AML-193 (cell line): ENCODE measurements around the gene ZNF600.
"Not testable (repeated sequence)": the region's sequence is repeated elsewhere in the genome, so short reads cannot be mapped to it uniquely, and the experiment has no call there.

ENCODE experiments used
- DNase-seq, 2 experiments: peaks; one replicate each; lab custom pipeline; 2025; lab: John Stamatoyannopoulos, UW

Gene ZNF600

DNA sequence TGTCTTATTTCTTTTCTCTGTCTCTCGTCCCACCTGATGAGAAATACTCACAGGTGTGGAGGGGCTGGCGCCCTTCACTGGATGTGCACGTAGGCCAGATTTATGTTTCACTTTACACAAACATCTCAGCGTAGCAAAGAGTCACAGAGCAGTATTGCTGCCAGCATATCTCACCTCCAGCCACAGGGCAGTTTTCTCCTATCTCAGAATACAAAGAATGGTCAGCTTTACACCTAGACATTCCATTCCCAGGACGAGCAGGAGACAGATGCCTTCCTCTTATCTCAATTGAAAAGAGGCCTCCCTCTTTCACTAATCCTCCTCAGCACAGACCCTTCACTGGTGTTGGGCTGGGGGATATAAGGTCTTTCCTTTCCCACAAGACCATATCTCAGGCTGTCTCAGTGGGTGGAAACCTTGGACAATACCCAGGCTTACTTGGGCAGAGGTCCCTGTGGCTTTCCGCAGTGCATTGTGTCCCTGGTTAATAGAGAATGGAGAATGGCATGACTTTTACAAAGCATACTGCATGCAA is 44.6 kb downstream of the ZNF600 start:
- DNase-seq: no peak

DNA sequence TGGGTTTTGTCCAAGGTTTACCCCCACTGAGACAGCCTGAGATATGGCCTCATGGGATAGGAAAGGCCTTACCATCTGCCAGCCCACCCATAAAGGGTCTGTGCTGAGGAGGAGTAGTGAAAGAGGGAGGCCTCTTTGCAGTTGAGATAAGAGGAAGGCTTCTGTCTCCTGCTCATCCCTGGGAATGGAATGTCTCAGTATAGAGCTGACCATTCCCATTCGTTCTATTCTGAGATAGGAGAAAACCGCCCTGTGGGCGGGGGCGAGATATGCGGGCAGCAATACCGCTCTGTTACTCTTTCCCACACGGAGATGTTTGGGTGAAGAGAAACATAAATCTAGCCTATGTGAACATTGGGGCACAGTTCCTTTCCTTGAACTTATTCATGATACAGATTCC is 45.2 kb downstream of the ZNF600 start:
- DNase-seq: not testable (repeated sequence)

DNA sequence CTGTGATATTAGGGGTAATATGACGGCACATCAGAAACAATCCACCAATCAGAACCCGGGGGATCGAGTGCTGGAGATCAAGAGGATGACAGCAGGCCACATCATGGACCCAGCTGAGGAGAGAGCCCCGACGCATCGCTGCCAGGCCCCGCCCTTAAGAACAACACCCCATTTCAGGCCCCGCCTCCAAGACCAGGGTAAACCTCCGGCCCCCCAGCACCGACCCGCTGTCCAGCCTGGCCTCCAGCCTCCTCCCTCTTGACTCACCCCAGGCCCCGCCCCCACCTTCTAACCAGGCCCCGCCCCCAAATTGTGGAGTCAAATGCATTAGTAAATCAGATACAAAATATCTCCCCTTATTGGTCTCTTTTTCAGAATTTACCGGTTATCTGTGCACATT is 47.0 kb downstream of the ZNF600 start:
- no peak for DNase-seq

DNA sequence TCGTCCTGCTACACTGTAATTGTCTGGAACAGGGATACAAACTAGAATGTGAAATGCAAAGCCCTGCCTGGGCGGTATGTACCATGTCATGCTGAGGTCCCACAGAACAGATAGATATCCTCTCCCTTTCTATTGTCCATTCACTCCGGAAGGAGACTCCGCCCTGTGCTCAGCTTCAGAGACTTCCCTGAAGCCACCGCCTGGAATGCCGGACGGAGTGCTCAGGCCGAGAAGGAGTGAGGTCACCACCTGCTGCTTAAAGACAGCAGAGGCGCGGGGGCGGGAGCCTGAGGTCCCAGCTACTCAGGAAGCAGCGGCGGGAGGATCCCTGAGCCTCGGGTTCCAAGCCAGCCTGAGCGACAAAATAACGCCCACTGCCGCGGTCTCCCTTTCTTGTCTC is 50.9 kb downstream of the ZNF600 start:
- no peak for DNase-seq

DNA sequence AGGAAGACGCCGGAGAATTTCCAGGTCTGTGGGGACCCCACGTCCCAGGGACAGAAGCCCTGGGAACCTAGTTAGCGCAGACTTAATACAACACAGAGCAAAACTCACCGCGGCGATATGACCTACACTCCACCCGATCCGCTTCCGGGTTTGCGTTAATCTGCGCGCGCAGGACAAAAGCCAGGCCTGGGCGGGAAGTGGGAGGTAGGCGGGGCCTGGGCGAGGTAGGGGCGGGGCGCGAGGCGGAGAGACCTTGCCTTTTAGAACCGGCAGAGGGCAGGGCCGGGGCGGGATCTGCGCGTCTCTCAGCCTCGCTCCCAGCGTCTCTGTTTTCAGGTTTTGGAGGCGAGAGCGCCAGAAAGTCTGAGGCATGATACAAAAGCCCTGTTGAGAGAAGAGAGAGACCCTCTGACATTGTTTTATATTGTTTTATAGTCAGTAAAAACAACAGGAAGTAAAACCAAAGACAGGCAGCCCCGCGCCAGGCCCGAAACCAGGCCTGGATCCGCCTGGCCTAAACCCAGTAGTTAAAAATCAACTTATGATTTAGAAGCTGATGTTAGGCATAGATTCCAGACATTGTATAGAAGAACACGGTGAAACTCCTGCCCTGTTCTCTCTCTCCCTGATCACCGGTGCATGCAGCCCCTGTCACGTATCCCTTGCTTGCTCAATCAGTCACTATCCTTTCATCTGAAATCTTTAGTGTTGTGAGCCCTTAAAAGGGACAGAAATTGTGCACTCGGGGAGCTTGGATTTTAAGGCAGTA is 51.5 kb downstream of the ZNF600 start, which contains the start of gene ZNF611:
Gene ZNF611, minus strand, starts transcription at position 152 of the 769 bp plus-strand sequence. CDS start 19,150 bp downstream, outside the sequence.
- DNase-seq: peak; percentile 82 to 86

DNA sequence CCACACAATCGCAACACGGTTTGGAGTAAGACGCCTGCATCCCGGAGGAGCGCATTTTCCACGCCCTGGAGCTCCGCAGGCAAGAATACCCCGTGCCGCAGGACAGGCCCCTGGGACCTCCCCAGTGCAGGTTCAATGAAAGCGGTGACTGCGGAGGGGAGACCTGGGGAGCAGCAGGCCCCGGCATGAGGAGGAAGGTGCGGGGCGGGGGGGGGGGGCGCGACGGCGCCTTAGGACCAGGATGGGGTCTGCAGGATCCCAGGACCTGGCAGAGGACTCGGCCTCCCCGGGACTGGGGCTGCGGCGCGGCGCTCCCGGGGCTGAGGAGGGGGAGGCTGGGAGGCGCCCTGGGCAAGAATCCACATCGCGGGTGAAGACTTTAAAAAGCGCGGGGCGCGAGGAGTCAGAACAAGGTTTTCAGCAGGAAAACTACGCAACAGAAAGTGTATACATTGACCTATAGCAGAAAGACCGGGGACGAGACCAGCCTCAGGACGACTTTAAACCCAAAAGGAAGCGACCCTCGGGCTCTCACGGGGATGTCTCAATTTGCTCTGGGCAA is 52.2 kb downstream of the ZNF600 start:
- peak in 1 of 2 experiments; percentile 39 for DNase-seq

DNA sequence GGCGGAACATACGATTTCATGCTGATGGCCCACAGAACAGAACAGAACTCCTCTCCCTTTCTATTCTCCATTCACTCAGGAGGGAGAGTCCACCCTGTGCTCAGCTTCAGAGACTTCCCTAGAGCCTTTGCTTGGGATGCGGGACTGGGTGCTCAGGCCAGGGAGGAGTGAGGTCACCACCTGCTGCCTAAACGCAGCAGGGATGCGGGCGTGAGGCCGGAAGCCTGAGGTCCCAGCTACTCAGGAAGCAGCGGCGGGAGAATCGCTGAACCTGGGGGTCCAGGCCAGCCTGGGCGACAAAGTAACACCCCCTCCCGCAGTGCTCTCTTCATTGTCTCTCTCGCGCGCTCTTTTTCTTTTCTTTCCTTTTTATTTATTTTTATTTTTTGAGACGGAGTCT is 60.5 kb downstream of the ZNF600 start:
- not testable (repeated sequence) for DNase-seq

DNA sequence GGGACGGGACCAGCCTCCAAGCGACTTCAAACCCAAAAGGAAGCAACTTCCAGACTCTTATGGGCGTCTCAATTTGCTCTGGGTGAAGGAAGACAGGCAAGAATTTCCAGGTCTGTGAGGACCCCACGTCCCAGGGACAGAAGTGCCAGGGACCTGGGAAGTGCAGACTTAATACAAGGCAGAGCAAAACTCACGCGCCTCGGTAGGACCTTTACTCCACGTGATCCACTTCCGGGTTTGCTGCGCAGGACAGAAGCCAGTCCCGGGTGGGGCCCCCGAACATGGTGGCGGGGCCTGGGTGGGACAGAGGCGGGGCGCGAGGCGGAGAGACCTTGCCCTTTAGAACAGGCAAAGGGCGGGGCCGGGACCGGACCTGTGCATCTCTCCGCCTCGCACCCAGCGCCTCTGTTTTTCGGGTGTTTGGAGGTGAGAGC is 61.0 kb downstream of the ZNF600 start:
- no peak for DNase-seq

DNA sequence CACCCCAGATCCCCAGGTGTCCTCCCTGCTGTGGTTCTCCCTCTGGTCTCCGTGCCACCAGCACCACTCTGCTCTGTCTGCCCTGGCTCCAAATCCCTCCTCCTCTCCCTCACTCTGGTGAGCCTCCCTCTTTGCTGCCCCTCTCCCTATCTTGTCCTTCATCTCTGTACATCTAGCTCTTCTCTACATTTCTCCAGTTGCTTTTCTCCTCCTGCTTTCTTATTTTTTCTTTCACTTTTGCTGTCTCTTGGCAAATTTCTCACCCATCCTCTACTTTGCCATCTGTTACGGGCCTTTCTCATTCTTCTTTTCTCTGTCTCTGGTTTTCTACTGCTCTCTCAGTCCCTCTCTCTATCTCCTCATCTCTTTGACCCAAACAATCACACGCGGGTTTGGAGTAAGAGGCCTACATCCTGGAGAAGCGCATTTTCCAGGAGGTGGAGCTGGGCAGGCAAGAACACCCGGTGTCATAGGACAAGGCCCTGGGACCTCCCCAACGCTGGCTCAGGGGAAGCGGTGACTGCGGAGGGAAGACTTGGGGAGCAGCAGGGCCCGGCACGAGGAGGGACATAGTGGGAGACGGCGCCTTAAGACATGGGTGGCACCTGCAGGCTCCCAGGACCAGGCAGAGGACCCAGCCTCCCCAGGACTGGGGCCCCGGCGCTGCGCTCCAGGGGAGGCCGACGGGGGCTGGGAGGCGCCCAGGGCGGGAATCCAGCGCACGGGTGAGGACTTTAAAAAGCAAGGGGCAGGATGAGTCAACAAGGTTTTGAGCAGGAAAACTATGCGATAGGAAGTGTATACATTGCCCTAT is 61.7 kb downstream of the ZNF600 start:
- no peak for DNase-seq

DNA sequence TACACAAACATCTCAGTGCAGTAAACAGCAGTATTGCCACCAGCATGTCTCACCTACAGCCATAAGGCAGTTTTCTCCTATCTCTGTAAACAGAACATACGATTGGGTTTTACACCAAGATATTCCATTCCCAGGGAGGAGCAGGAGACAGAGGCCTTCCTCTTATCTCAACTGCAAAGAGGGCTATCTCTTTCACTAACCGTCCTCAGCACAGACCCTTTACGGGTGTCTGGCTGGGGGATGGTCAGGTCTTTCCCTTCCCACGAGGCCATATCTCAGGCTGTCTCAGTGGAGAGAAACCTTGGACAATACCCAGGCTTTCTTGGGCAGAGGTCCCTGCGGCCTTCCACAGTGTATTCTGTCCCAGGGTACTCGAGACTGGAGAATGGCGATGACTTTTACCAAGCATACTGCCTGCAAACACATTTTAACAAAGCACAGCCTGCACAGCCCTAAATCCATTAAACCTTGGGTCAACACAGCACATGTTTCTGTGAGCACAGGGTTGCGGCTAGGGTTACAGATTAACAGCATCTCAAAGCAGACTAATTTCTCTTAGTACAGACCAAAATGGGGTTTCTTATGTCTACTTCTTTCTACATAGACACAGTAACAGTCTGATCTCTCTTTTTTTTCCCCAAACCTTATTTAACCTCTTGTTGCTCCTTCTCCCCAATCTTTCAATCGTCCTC is 62.5 kb downstream of the ZNF600 start:
- DNase-seq: not testable (repeated sequence)

DNA sequence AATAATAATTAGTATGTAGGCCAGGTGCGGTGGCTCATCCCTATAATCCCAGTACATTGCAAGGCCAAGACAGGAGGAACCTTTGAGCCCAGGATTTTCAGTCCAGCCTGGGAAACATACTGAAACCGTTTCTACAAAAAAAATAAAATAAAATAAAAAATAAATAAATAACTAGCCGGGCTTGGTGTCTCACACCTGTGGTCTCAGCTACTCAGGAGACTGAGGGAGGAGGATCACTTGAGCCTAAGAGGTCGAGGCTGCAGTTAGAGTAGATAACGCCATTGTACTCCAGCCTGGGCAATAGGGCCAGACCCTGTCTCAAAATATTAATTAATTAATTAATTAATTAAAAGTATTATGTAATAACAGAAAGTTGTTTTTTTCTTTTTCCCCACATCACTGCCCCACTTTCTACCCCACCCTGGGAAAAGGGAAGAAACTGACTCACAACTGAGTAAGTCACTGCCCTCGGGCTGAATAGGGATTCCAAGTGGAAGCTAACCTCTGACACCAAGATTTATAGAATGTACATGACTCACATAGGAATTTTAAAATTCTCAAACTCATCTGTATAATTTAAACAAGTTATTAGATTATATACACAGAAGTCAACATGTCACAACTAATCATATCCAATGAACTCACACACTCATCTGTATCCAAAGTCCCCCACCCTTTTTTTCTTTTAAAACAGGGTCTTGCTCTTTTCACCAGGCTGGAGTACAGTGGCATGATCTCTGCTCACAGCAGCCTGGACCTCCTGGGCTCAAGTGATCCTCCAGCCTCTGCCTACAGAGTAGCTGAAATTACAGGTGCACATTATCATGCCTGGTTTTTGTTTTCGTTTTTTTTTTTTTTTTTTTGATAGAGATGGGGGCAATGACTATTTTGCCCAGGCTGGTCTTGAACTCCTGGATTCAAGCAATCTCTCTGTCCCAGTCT is 64.3 kb downstream of the ZNF600 start:
- DNase-seq: no peak

DNA sequence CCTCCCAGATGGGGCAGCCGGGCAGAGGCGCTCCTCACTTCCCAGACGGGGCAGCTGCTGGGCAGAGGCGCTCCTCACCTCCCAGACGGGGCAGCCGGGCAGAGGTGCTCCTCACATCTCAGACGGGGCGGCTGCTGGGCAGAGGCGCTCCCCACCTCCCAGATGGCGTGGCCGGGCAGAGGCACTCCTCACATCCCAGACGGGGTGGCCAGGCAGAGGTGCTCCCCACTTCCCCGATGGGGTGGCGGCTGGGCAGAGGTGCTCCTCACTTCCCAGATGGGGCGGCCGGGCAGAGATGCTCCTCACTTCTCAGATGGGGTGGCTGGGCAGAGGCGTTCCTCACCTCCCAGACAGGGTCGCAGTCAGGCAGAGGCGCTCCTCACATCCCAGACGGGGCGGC is 66.0 kb downstream of the ZNF600 start:
- not testable (repeated sequence) for DNase-seq

DNA sequence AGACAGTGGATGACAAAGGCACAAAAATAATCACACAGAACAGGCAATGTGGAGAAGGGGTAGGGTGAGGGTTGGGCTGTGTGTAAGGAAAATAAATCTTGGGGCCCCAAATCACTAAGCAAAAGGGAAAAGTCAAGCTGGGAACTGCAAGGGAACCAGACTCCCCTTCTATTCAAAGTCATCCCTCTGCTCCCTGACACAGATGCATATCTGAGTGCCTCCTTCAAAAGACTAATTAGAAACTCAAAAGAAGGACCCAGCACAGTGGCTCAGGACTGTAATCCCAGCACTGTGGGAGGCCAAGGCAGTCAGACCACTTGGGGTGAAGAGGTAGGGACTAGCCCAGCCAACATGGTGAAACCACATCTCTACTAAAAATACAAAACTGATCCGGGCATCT is 70.1 kb downstream of the ZNF600 start:
- DNase-seq: no peak

DNA sequence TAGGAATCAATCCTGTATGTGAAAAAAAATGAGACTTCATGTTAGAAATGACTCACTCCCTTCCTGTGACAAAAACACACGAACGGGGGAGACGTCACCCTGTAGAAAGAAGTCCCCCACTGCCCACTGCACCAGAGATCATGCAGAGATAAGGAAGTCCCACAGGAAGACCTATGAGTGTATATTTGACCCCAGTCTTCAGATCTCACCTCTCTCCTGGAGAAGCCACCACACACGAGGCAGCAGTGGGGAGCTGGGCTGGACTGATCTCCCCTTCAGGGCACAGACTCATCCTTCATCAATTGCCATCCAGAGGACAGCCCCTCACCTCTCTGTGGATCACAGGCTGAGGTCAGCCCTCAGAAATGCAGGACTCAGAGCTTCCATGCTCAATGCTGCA is 70.7 kb downstream of the ZNF600 start:
- DNase-seq: not testable (repeated sequence)

DNA sequence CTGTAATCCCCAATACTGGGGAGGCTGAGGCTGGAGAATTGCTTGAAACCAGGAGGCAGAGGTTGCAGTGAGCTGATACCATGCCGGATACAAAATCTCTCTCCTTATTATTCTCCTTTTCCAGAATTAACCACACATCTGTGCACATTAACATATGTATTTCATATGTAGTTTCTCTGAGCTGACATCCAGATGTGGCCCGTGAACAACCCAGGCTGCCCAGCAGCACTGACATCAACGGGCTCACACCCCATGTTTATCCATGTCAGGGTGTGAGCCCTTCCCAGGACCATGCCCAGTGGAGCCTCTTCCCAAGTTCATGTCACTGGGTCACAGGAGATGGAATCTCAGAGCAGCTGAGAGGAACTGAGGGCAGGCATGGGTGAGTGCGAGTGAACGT is 71.3 kb downstream of the ZNF600 start:
- DNase-seq: not testable (repeated sequence)
